ENCODE data around the gene HOXC6.

HOXC6 gene

DNA sequence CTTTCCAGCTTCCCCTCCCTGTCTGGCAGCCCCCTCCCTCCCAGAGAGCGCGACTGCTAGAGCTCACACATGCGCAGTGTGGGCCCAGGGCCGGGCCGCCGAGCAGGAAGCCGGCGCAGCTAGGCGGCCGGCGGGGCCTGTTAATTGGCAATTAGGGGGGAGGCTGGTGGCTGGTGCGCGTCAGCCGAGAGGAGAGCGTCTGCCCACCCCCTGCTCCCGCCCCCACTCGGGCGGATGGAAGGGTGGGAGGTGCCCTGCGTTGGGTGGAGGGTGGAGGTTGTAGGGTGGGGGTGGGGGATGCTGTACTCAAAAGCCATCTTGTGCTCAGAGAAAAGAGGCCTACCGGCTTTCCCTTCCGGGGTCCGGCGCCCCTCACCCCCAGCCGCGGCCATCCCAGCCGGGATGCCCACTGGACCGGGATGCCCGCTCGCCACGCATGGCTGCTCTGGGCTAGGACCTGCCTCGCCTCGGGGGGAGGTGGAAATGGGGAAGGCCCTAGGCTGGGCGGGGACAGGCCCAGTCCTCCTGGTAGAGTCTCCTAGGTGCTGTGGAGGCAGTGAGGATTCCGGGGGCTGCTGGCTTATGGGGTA, 10.3 kb upstream of the HOXC6 start:
- peak overlapping the region; percentile 52 for H3K4me3 ChIP-seq (replicated peaks; ENCODE audit: low read depth, low read length)
- DNase-seq (ENCODE audit: extremely low read depth, low read depth), result no peak
- TF ChIP-seq, protein P1, sequence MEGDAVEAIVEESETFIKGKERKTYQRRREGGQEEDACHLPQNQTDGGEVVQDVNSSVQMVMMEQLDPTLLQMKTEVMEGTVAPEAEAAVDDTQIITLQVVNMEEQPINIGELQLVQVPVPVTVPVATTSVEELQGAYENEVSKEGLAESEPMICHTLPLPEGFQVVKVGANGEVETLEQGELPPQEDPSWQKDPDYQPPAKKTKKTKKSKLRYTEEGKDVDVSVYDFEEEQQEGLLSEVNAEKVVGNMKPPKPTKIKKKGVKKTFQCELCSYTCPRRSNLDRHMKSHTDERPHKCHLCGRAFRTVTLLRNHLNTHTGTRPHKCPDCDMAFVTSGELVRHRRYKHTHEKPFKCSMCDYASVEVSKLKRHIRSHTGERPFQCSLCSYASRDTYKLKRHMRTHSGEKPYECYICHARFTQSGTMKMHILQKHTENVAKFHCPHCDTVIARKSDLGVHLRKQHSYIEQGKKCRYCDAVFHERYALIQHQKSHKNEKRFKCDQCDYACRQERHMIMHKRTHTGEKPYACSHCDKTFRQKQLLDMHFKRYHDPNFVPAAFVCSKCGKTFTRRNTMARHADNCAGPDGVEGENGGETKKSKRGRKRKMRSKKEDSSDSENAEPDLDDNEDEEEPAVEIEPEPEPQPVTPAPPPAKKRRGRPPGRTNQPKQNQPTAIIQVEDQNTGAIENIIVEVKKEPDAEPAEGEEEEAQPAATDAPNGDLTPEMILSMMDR (IDR thresholded peaks at IDR 0.05; ENCODE audit: low read depth, low read length, missing control alignments), result no peak

DNA sequence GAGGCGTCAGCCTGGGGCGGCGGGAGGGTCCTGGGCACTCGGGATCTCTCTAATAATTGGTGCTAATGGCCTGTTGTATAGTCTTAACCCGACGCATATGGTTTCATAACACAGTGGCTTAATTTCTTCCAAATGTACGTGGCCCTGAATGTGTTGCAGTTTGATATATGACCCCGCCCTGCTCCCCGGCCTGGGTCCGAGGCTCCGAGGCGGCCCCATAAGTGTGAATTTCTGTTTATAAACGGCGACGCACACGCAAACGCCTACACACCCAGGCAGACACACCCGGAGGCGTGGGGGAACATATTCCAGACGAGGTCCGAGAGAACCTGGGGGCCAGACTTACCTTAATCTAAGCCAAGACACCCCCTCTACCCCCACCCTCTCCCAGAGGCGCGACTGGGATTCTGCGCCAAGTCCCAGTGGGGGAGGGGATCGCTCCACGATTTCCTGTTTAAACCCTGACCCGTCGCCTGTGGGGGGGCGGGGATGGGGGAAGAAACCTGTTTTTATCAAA, 9.7 kb upstream of the HOXC6 start:
- peak overlapping the region; percentile 52 for H3K4me3 ChIP-seq (replicated peaks; ENCODE audit: low read depth, low read length)
- no peak for DNase-seq (ENCODE audit: extremely low read depth, low read depth)
- TF ChIP-seq, protein P1 (IDR thresholded peaks at IDR 0.05; ENCODE audit: low read depth, low read length, missing control alignments), result no peak

DNA sequence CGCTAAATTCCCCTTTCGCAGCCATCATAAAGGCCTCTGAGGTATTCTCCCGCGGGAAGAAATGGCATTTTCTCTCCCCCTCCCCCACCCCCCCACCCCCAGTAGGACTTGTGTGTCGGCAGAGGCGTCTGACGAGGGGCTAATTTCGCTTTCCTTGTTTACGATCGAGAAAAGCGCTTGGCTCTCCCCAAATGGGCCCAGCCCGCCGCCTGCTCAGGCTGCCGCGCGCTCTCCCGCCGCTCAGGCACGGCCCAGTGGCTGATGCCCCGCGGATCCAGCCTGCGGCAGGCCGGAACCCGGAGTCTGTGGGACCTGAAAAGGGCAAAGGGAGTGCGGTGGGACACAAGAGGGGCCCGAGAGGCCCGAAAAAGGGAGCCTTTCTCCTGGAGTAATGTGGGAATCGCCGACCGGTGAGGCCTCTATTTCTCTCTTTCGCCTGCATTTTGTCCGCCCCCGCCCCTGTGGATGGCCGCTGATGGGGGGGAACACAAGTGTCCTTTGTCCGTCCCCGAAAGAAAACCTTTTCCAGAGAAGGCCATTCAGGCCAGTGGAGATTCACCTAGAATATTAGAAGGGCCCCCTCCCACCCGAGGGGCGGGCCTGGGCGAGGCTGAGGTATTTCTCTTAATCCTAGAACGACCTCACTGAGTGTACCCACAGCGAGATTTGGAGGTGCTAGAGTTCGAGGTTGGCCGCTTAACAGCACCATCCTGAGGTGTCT, 9.0 kb upstream of the HOXC6 start:
- DNase-seq (ENCODE audit: extremely low read depth, low read depth), result no peak
- TF ChIP-seq, protein P1 (IDR thresholded peaks at IDR 0.05; ENCODE audit: low read depth, low read length, missing control alignments), result no peak
- H3K4me3 ChIP-seq (replicated peaks; ENCODE audit: low read depth, low read length), result no peak overlapping the region

DNA sequence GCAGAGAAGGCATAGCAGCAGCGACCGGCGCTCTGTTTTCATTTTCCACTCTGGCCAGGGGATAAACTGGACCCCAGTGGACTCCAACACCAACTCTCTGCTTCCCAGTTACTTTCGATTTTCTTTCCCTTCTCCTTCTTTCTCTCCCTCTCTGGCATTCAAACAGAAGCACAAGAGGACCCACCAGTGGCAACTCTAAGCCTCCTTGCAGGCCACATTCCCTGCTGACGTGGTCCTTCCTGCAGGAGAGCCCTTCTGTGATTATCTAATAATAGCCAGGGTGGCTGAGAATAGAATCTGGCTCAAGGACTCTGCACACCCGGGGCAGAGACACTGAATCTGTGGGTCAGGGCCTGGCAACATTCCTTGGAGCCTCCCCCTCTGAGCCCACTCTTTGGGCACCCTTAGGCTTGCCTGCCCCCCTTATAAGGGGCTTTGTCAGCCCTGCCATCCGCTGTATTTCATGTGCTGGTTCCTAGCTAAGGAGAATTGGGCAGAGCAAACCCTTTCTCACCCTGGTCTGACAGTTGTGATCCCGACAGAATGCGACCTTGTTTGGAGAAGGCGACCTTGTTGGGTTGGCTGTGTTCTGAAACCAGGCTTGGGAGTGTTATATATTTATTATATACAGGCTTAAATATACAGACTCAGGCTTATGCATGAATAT, 8.2 kb upstream of the HOXC6 start:
- H3K4me3 ChIP-seq (replicated peaks; ENCODE audit: low read depth, low read length), result no peak overlapping the region
- TF ChIP-seq, protein P1 (IDR thresholded peaks at IDR 0.05; ENCODE audit: low read depth, low read length, missing control alignments), result no peak

DNA sequence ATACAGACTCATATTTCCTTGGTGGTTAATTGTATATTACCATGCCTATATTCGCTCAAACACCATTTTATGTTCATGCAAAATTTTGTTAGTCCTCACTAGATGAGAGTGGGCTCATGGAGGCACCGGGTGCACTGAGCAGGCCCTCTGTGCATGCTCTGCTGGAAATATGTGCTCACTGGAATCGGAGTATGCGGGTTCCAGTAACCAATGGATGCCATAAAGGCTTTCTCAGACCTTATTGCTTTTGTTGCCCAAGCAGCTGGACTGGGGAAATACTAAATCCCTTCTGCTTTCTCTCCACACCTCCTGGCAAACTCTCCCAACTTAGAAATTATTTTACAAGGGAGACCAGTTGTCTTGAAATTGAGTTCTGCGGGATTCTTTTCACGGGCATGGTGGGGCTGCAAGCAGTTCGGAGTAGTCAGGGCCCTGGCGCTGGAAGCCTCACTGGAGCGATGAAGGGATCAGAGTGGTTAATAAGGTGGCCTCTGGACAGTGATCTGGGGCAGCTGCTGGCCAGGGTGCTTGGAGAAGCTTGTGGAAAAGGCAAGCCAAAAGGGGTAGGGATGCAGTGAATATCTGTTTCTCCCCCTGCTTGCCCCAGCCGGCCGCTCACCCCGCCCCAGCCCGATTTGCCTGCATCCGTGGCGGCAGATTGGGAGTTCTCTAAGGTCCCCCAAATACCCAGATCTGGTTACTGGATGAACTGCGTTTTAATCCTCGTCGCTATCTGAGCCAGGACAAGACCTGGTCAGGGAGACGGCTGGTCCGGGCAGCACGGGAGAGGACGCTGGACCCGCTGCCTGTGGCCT, 7.4 kb upstream of the HOXC6 start:
- no peak for DNase-seq (ENCODE audit: extremely low read depth, low read depth)
- H3K4me3 ChIP-seq (replicated peaks; ENCODE audit: low read depth, low read length), result no peak overlapping the region
- TF ChIP-seq, protein P1 (IDR thresholded peaks at IDR 0.05; ENCODE audit: low read depth, low read length, missing control alignments), result no peak

More for the DNA sequence above, 8.2 kb upstream of the HOXC6 start:
- DNase-seq (ENCODE audit: extremely low read depth, low read depth), result no peak

DNA sequence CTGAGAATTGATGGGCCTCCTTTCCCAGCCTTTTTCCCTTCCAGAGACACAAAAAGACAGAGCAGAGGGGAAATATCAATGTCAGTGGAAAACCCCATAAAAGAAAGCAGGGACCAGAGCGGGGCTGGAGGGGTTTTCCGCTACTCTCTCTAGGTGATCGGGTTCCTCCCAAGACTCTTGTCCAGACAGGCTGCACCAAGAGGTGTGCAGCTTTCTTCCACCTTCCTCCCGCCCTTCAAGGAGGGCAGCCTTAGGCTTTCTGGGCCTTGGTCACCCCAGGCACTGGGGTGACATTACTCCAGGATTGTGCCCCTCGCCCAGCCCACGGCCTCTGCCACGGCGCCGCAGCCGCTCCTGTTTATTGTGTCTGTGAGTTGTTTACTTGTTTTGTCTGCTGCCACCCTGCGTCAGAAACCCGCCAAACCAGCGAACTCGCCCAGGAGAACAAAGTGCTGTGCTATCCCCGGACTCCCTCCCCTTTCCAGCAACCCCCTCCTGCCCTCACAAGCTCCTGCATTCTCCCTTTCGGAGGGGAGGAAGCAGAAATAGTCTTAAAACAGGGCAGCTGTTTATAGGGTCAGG, 6.7 kb upstream of the HOXC6 start:
- no peak for DNase-seq (ENCODE audit: extremely low read depth, low read depth)
- no peak overlapping the region for H3K4me3 ChIP-seq (replicated peaks; ENCODE audit: low read depth, low read length)
- TF ChIP-seq, protein P1 (IDR thresholded peaks at IDR 0.05; ENCODE audit: low read depth, low read length, missing control alignments), result no peak
